Eye (tissue), 1 donor: ENCODE data around the gene HDAC8.
A peak's percentile ranks its signal among the peaks of the same experiment; 100 is the strongest.
"Not testable (repeated sequence)": the region's sequence is repeated elsewhere in the genome, so short reads cannot be mapped to it uniquely, and the experiment has no call there.

ENCODE experiments used
- DNase-seq: peaks from one replicate; pipeline ENCODE4 v3.0.0-alpha.2; 2015

Gene HDAC8

GRCh38 chrX:72371405-72371804 lies 201.2 kb downstream of the HDAC8 start:
- no peak for DNase-seq

DNA sequence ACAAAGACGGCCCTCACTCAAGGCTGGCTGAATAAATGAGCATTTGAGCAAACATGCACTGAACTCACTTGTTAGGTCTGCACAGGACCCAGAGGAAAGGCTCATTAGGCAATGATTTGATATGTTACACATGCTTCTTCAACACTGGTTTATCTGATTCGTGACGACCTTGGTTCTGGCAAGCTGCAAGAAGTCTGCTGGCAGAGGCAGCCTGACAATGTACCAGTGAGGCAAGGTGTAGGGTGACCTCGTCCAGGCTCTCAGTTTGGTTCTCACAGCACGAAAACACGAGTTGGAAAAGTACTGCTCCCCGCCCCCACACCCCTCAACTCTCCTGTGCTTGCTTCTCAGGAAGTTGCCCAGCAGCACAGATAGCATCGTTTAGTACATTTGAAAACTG lies 203.8 kb downstream of the HDAC8 start:
- DNase-seq = no peak

- no peak for DNase-seq
Measured at GRCh38 chrX:72367516-72367915, 205.1 kb downstream of the HDAC8 start.

DNA sequence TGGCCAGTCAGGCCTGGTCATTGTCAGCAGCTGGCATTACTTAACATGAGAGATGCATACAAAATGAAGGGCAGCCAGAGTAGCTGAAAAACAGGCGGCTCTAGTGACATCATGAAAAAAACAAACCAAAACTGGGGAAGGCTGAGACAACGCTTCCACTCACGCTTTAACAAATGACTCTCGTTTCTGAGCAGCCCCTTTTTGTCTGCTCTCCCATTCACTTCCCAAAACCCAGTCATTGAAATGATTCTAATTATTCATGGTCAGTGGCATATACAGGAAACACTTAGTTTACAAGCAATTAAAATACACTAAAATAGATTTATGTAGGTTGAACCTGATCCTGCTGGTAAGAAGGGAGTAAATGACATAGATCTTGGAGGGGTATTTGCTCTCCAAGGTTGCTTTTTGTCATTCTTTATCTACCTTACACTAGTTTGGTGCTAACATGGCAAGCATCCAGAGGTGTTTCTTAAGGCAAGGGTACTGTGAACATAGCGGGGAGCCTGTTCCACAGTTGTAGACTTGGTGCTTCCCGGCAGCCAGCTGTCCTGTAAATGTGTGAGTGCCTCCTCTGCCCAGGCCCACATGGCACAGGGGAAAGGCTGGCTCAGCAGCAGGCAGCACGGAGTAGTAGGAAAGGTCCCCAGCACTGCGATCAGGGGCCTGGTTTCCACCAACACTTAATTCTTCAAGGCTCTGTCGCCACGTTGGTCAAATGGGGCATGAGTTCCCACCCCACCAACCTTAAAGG lies 205.8 kb downstream of the HDAC8 start:
- no peak for DNase-seq

- DNase-seq = no peak
Measured at GRCh38 chrX:72366178-72366577, 206.5 kb downstream of the HDAC8 start.

GRCh38 chrX:72365126-72365525 lies 207.5 kb downstream of the HDAC8 start:
- no peak for DNase-seq

DNA sequence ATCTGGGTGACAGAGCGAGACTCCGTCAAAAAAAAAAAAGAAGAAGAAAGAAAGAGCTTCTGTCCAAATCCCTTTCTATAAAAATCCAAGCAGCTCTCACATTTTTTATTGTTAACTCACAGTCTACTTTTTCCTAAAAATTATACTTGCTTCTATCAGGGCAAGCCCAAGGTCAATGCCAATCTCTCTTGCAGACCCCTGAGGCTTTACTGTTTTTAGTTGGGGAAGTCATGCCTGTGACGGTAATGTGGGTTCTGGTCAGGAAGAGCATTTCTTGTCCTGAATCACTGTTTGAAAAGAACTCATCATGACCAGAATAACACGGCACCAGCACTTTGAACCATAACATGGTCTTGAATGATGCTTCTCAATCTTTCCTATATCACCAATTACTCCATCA lies 212.3 kb downstream of the HDAC8 start:
- DNase-seq = no peak

DNA sequence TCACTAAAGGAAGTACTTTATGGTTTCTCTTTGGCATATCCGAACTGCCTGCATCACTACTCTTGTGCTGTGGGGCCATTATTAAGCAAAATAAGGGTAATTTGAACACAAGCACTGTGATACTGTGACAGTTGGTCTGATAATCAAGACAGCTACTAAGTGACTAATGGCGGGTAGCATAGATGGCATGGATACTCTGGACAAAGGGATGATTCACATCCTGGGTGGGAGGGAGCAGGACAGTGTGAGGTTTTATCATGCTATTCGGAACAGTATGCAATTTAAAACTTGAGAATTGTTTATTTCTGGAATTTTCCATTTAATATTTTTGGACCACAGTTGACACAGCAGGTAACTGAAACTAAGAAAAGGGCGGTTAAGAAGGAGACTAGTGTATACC lies 214.3 kb downstream of the HDAC8 start:
- no peak for DNase-seq

DNA sequence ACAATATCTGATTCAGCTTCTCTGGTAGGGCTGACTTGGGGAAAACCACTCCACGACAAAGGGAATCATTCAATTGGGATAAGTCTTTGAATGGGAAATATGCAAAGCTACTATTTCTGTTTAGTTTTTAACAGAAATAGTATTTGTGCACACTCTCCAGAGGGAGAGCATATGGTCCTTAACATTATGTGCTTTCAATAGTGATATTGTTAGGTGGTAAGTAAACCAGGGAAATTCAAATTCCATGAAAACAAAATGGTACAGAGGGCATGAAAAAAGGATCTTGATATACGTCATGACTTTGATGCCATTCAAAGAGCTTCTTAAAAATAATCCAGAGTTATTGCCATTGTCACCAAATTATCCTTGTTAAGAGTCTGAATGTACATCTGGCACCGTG lies 219.9 kb downstream of the HDAC8 start:
- DNase-seq = no peak

GRCh38 chrX:72351606-72352334 lies 220.9 kb downstream of the HDAC8 start:
- peak; percentile 45 for DNase-seq

GRCh38 chrX:72349190-72349589 lies 223.5 kb downstream of the HDAC8 start:
- DNase-seq = no peak

- DNase-seq = no peak
Measured at GRCh38 chrX:72348247-72348979, 224.2 kb downstream of the HDAC8 start.

DNA sequence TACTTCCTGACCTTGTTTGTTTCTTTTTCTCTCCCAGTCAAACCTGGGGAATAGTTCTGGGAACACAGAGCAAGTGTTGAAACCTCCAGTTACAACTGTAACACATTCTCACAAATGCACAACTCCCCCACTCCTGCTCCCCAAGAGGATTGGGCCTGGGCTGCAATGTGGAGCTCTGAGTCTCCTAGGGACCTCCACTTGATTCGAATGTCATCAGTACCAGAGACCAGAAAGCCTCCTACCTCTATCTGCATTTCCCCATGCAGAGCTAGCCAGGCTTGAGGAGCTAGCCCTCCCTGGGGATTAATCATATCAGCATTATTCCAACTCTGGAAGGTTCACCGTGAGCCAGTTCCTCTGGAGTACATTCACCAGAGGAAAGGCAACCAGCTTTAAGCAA lies 225.3 kb downstream of the HDAC8 start:
- no peak for DNase-seq

GRCh38 chrX:72346302-72346949 lies 226.2 kb downstream of the HDAC8 start:
- DNase-seq = no peak

DNA sequence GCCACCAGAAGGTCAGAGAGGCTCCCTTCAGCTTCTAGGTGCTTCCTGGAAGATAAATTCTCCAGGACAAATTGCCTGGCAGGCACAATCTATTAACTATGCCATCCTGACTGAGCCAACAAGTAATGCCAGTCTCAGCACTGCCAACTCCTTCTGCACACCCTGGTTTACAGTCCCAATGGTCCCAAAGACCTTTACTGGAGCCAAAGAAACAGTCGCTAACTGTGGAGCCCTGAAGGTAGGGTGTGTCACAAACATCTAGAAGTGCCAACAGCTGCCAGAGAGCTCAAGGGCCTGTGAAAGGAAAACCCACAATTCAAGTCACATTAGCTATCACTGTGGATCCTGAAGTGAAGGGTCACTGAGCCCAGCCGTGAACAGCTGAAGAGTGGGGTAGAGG lies 232.0 kb downstream of the HDAC8 start:
- no peak for DNase-seq

DNA sequence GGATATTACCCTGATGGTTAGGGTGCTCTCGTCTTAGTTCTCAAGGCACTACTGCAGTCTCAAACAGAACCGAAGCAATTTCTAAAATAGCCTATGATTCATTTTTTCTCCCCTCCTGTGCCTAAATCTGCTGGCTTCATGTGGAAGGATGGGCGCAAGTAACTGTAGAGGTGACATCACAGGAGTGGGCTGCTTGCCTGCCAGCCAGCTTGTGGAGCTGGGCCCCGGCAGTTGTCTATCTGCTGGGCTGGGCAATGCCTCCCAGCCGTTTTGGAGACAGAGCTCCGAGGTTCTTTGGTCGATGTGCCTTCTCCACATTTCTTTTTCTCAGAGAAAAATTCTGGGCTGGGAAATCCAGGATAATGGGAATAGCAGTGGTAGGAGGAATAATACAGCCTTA lies 232.6 kb downstream of the HDAC8 start:
- no peak for DNase-seq

- DNase-seq = no peak
Measured at GRCh38 chrX:72330131-72330530, 242.5 kb downstream of the HDAC8 start.

DNA sequence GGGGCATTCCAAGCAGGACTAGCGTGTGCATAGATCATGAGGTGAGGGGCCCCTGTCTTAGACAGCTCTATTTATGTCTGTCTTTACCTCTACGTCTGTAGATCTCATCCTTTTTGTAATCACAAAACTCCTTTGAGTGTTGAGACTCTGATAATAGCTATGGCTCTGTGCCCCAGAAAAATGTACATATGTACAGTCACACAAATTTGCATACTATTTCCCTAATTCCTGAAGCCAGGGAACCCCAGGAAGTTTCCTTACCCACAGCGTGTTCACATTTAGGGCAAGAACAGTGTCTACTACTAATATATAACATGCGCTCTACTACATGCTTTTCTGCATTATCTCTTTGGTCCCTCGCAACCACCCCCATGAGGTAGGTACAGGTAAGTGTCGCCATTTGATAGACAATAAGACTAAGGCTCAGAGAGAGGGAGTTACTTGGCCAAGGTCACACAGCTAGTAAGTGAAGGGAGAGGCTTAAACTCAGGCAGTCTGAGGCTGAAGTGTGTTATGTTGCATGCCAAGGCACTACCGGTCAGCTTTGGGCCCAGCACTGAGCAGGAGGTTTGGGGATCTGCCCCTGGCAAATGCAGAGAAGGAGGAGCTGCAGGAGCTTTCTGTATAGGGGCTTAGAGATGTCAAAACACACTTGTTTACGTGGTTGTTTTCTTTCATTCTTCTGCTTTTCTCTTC lies 245.9 kb downstream of the HDAC8 start:
- DNase-seq = no peak

GRCh38 chrX:72319651-72320050 lies 253.0 kb downstream of the HDAC8 start:
- not testable (repeated sequence) for DNase-seq

- no peak for DNase-seq
Measured at GRCh38 chrX:72317139-72317538, 255.5 kb downstream of the HDAC8 start.

DNA sequence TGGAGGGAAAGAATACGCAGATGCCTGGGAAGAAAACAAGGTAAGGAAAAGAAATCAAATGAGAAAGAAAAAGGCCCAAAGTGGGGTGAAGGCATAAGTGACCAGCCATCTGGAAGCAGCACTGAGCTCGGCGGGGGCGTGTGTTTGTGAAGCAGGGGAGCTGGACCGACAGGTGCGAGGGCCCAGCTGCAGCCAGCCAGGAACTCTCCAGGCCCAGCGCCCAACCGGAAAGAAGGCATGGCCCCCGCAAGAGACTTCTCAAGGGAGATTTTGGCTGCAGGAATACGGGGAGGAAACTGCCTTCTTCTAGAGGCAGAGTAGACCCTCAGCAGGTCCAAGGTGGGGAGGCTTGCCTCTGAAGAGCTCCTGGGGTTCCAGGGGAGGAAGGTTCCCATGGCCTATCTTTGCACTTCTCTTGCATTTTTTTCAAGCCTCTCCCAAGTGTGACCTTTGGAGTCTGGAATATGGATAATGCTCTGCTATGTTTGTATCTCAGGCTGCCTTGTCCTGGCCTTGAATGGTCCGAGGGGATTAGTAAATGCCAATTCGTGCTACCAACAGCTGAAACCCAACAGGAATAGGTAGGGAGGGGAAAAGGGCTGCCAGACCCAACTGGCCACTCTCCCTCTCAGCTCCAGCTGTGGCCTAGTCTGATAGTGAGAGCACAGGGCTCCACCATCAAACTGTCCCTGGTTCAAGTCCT lies 256.1 kb downstream of the HDAC8 start:
- DNase-seq = no peak

GRCh38 chrX:72314881-72315280 lies 257.8 kb downstream of the HDAC8 start:
- DNase-seq = no peak
